GM23338 (cell line): Measurements from ENCODE around the gene LMLN. TPM values are rescaled to one million over a fixed set of nuclear protein-coding genes. Genes with fewer than 3 reads are reported as not detected.
A peak's percentile ranks its signal among the peaks of the same experiment; 100 is the strongest.
"Not testable (repeated sequence)": the region's sequence is repeated elsewhere in the genome, so short reads cannot be mapped to it uniquely, and the experiment has no call there.

Experiments used
- ATAC-seq: fragments of 200-7000 bp; cut with Tn5 transposase; 3 replicates; pipeline ENCODE4 v1.9.1; 2020
- DNase-seq: peaks from one replicate; pipeline ENCODE4 v3.0.0-alpha.2; 2015; ENCODE audit warnings: low spot score
- H2AFZ ChIP-seq: fragments of 200-600 bp; sonication (generic); 2 replicates; pipeline ENCODE4 v1.8.0; 2016; ENCODE audit warnings: antibody characterized with exemption, mild to moderate bottlenecking, moderate library complexity
- H3F3A ChIP-seq: fragments of 200-600 bp; sonication (generic); replicated peaks from 2 replicates; pipeline ENCODE4 v1.8.0; 2017; ENCODE audit warnings: antibody characterized with exemption, mixed run types, low read depth
- H3K27ac ChIP-seq: fragments of 200-600 bp; sonication (generic); 2 replicates; pipeline ENCODE4 v1.6.1; 2016; ENCODE audit warnings: low read depth
- H3K27me3 ChIP-seq: fragments of 200-600 bp; sonication (generic); 2 replicates; pipeline ENCODE4 v1.8.0; 2016; ENCODE audit warnings: mild to moderate bottlenecking, mixed run types, moderate library complexity; ENCODE audit not compliant: insufficient read depth
- H3K36me3 ChIP-seq: fragments of 200-600 bp; sonication (generic); 2 replicates; pipeline ENCODE4 v1.8.0; 2016; ENCODE audit warnings: mild to moderate bottlenecking; ENCODE audit not compliant: insufficient read depth
- H3K4me1 ChIP-seq: fragments of 200-600 bp; sonication (generic); 2 replicates; pipeline ENCODE4 v1.8.0; 2016; ENCODE audit warnings: mild to moderate bottlenecking, moderate library complexity; ENCODE audit not compliant: insufficient read depth
- H3K4me2 ChIP-seq: fragments of 200-600 bp; sonication (generic); 2 replicates; pipeline ENCODE4 v1.7.1; 2017; ENCODE audit warnings: mixed run types
- H3K4me3 ChIP-seq: fragments of 200-600 bp; sonication (generic); 2 replicates; pipeline ENCODE4 v1.6.1; 2016; ENCODE audit warnings: mixed run types
- H3K79me2 ChIP-seq: fragments of 200-600 bp; sonication (generic); replicated peaks from 2 replicates; pipeline ENCODE4 v1.8.0; 2017; ENCODE audit warnings: mild to moderate bottlenecking; ENCODE audit not compliant: insufficient read depth
- H3K9me2 ChIP-seq: fragments of 200-600 bp; sonication (generic); 2 replicates; pipeline ENCODE4 v1.8.0; 2017; ENCODE audit not compliant: insufficient read depth
- H4K20me1 ChIP-seq: fragments of 200-600 bp; sonication (generic); replicated peaks from 2 replicates; pipeline ENCODE4 v1.8.0; 2017; ENCODE audit warnings: mild to moderate bottlenecking; ENCODE audit not compliant: insufficient read depth
- H3K27ac Mint-ChIP-seq: 2 replicates; pipeline ENCODE4 v1.8.0; 2020; ENCODE audit warnings: inconsistent platforms, mild to moderate bottlenecking, moderate library complexity, mixed read lengths
- H3K27me3 Mint-ChIP-seq: 3 replicates; pipeline ENCODE4 v1.8.0; 2022; ENCODE audit warnings: low read depth, mild to moderate bottlenecking, moderate library complexity, mixed read lengths, inconsistent platforms; ENCODE audit not compliant: insufficient read depth, poor library complexity
- H3K36me3 Mint-ChIP-seq: 3 replicates; pipeline ENCODE4 v1.8.0; 2021; ENCODE audit warnings: low read depth, mild to moderate bottlenecking, inconsistent platforms, moderate library complexity, mixed read lengths
- H3K4me1 Mint-ChIP-seq: 3 replicates; pipeline ENCODE4 v1.8.0; 2020; ENCODE audit warnings: mild to moderate bottlenecking, inconsistent platforms, mixed read lengths
- H3K4me3 Mint-ChIP-seq: 3 replicates; pipeline ENCODE4 v1.8.0; 2021; ENCODE audit warnings: moderate library complexity, mild to moderate bottlenecking, inconsistent platforms, mixed read lengths
- H3K9me3 Mint-ChIP-seq: 3 replicates; pipeline ENCODE4 v1.8.0; 2020; ENCODE audit warnings: moderate library complexity, mild to moderate bottlenecking, inconsistent platforms, mixed read lengths
- CTCF ChIP-seq, 2 experiments: fragments of 200-600 bp in 1 of 2; sonication (generic) in 1 of 2; conservative IDR thresholded peaks; 2 replicates each; pipeline versions ENCODE4 v1.5.1 to v1.6.1; 2016 to 2017; ENCODE audit warnings: antibody characterized with exemption in 2 of 2, low read depth in 2 of 2, mild to moderate bottlenecking in 2 of 2, moderate library complexity in 1 of 2
- ETS1 ChIP-seq: IDR thresholded peaks from 2 replicates; pipeline ENCODE4 v1.6.1; 2016; ENCODE audit warnings: antibody characterized with exemption
- EZH2 ChIP-seq: fragments of 200-600 bp; sonication (generic); IDR thresholded peaks from one replicate; pipeline ENCODE4 v1.8.0; 2017; ENCODE audit warnings: antibody characterized with exemption, mild to moderate bottlenecking, low read depth; ENCODE audit not compliant: unreplicated experiment
- JUNB ChIP-seq: IDR thresholded peaks from one replicate; pipeline ENCODE4 v1.6.1; 2016; ENCODE audit warnings: antibody characterized with exemption; ENCODE audit not compliant: unreplicated experiment
- NANOG ChIP-seq: IDR thresholded peaks from 2 replicates; pipeline ENCODE4 v1.6.1; 2016; ENCODE audit warnings: antibody characterized with exemption, borderline replicate concordance
- POLR2AphosphoS5 ChIP-seq: IDR thresholded peaks from 2 replicates; pipeline ENCODE4 v1.6.1; 2016; ENCODE audit warnings: antibody characterized with exemption, low read depth
- ZNF331 ChIP-seq: fragments of 250-450 bp; sonication (Bioruptor Pico); IDR thresholded peaks from 2 replicates; pipeline ENCODE4 v1.5.0; 2020; ENCODE audit warnings: low read depth, mild to moderate bottlenecking, moderate library complexity
- polyA plus RNA-seq: library from polyadenylated mRNA; unstranded; fragments of >200 nt; fragmentation: Nextera tagmentation; extraction: Ambion mirVana; gene quantifications from 2 replicates; pipeline ENCODE4 v1.2.1, GENCODE V29; 2016
- total RNA-seq: library from RNA; depleted of rRNA; stranded (reverse); fragments of >200 nt; shearing (Covaris generic); gene quantifications from 2 replicates; pipeline ENCODE4 v1.2.3, GENCODE V29; 2014

The LMLN gene
- total and polyA plus RNA-seq, 2 experiments from 2014 or later: 2.3 to 4.3 TPM

GRCh38 chr3:197926418-197926817 is 33.6 kb upstream of the LMLN start:
- no peak overlapping the region for H3K27ac ChIP-seq
- Mint-ChIP-seq H3K9me3 (no peaks in the 10 kb centered on the region; the same call in 2 of the 3 replicates), H3K36me3 (peaks cover 8% of the 10 kb centered on the region), H3K27me3 (no peaks in the 10 kb centered on the region), H3K4me1 (no peaks in the 10 kb centered on the region), H3K4me3 (no peak overlapping the region), H3K27ac (no peak overlapping the region)
- H3K4me2 ChIP-seq: no peak overlapping the region
- H3F3A ChIP-seq: no peaks in the 10 kb centered on the region
- H2AFZ ChIP-seq: peak overlapping the region; percentile 38; the same call in 1 of the 2 replicates
- no peaks in the 10 kb centered on the region for H3K79me2 ChIP-seq
- peak; percentile 98 for ATAC-seq
- no peaks in the 10 kb centered on the region for H3K9me2 ChIP-seq
- DNase-seq: peak; percentile 76
- no peaks in the 10 kb centered on the region for H3K36me3 ChIP-seq
- H3K4me3 ChIP-seq: no peak overlapping the region
- no peaks in the 10 kb centered on the region for H3K4me1 ChIP-seq
- H3K27me3 ChIP-seq: no peaks in the 10 kb centered on the region
- TF ChIP-seq ETS1 (no peak), CTCF (conservative IDR thresholded peaks at IDR 0.05; ENCODE audit: low read depth in 2 of 2) (peak; percentile 81 to 87)
- no peaks in the 10 kb centered on the region for H4K20me1 ChIP-seq

GRCh38 chr3:197927578-197927977 is 32.4 kb upstream of the LMLN start:
- H3K36me3 ChIP-seq, ATAC-seq: not testable (repeated sequence)

GRCh38 chr3:197936819-197937384 is 23.1 kb upstream of the LMLN start:
- Histone ChIP-seq H3K27ac (peak overlapping the region; percentile 60), H3K36me3 (no peaks in the 10 kb centered on the region), H3F3A (no peaks in the 10 kb centered on the region), H3K9me2 (no peaks in the 10 kb centered on the region), H3K4me1 (peaks cover 10% of the 10 kb centered on the region), H3K79me2 (no peaks in the 10 kb centered on the region), H3K4me3 (no peak overlapping the region), H4K20me1 (no peaks in the 10 kb centered on the region; the same call in 1 of the 2 replicates), H3K4me2 (0 out of 2 replicates have a peak overlapping the region, but pooled peaks have one; percentile 2), H2AFZ (no peak overlapping the region), H3K27me3 (no peaks in the 10 kb centered on the region)
- Mint-ChIP-seq H3K27me3 (no peaks in the 10 kb centered on the region), H3K9me3 (no peaks in the 10 kb centered on the region), H3K27ac (no peak overlapping the region), H3K4me1 (no peaks in the 10 kb centered on the region), H3K4me3 (no peak overlapping the region), H3K36me3 (0 out of 3 replicates have a peak, but pooled peaks cover 2% of the 10 kb centered on the region)
- DNase-seq (no peak), ATAC-seq (no peak)
- TF ChIP-seq ZNF331 (no peak), EZH2 (no peak), NANOG (no peak), POLR2AphosphoS5 (no peak), CTCF (conservative IDR thresholded peaks at IDR 0.05; ENCODE audit: low read depth in 2 of 2) (no peak), ETS1 (no peak), JUNB (no peak)

More at GRCh38 chr3:197927578-197927977, 32.4 kb upstream of the LMLN start:
- H3K4me1 Mint-ChIP-seq, H4K20me1 ChIP-seq, H3K9me3 Mint-ChIP-seq, H3K4me3 Mint-ChIP-seq, H3K27ac ChIP-seq, H3K79me2 ChIP-seq, H3F3A ChIP-seq, H3K9me2 ChIP-seq, H3K27me3 Mint-ChIP-seq, H3K36me3 Mint-ChIP-seq, H3K4me3 ChIP-seq, H3K4me1 ChIP-seq, H3K27me3 ChIP-seq, H3K27ac Mint-ChIP-seq, H2AFZ ChIP-seq, DNase-seq, H3K4me2 ChIP-seq: not testable (repeated sequence)
